ENCODE results near the gene MIP. TPM values are rescaled to one million over a fixed set of nuclear protein-coding genes. Genes with fewer than 3 reads are reported as not detected.
A peak's percentile ranks its signal among the peaks of the same experiment; 100 is the strongest.

The MIP gene
- total and polyA plus RNA-seq, 2 experiments from 2014 or later, result 0.29 TPM; not detected in 1

DNA sequence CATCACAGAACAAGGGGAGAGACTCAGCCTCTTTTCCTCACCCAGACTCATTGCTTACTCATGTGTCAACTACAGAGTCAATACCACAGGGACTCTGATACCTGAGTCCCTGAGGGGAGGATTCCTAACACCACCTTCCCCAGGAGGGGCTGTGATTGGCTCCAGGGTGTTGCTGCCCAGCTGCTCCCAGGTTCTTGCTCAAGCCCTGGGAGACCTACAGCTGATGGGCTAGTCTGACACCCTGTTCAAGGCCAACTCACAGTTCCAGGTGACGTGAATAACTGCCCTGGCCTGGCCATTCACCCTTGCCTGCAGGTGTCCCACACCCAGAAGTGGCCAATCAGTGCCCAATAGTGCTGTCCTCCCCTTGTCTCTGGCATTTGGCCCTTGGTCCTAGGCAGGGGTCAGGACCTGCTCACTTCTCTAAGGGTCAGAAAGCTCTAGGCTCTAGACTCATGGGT is 22.5 kb upstream of the MIP start:
- H3K9me2 ChIP-seq (ENCODE audit: insufficient read depth), result no peaks in the 10 kb centered on the region
- H3K4me1 ChIP-seq (ENCODE audit: insufficient read depth), result no peaks in the 10 kb centered on the region
- peaks cover 5% of the 10 kb centered on the region; the same call in 1 of the 2 replicates for H4K20me1 ChIP-seq (replicated peaks; ENCODE audit: insufficient read depth)
- H3K27me3 ChIP-seq (ENCODE audit: insufficient read depth), result no peaks in the 10 kb centered on the region
- H3K79me2 ChIP-seq (replicated peaks; ENCODE audit: insufficient read depth), result no peaks in the 10 kb centered on the region
- no peaks in the 10 kb centered on the region for H3K9me3 Mint-ChIP-seq
- no peak for TF ChIP-seq EZH2phosphoT487 (IDR thresholded peaks at IDR 0.05; ENCODE audit: unreplicated experiment)
- no peak for TF ChIP-seq NANOG (IDR thresholded peaks at IDR 0.05; ENCODE audit: borderline replicate concordance)
- H3K27ac ChIP-seq (ENCODE audit: low read depth), result no peak overlapping the region
- 0 out of 2 replicates have a peak, but pooled peaks cover under 1% of the 10 kb centered on the region for H3F3A ChIP-seq (replicated peaks; ENCODE audit: low read depth)
- no peak overlapping the region for H3K4me3 ChIP-seq
- H3K4me2 ChIP-seq, result no peak overlapping the region
- H3K4me1 Mint-ChIP-seq, result no peaks in the 10 kb centered on the region; the same call in 2 of the 3 replicates
- peak; percentile 74 for ATAC-seq
- no peak overlapping the region for H2AFZ ChIP-seq
- H3K36me3 Mint-ChIP-seq (ENCODE audit: low read depth), result peaks cover 15% of the 10 kb centered on the region
- no peak overlapping the region for H3K4me3 Mint-ChIP-seq
- peak overlapping the region; percentile 24; the same call in 1 of the 2 replicates for H3K27ac Mint-ChIP-seq
- H3K27me3 Mint-ChIP-seq (ENCODE audit: insufficient read depth, low read depth, poor library complexity), result peaks cover 4% of the 10 kb centered on the region
- H3K36me3 ChIP-seq (ENCODE audit: insufficient read depth), result peaks cover 4% of the 10 kb centered on the region; the same call in 1 of the 2 replicates
- DNase-seq (ENCODE audit: low spot score), result no peak

- no peak overlapping the region for H3K4me2 ChIP-seq
- no peak overlapping the region for H3K27ac Mint-ChIP-seq
- H4K20me1 ChIP-seq (replicated peaks; ENCODE audit: insufficient read depth), result peaks cover 5% of the 10 kb centered on the region; the same call in 1 of the 2 replicates
- no peak overlapping the region for H3K4me3 Mint-ChIP-seq
- no peaks in the 10 kb centered on the region for H3K9me2 ChIP-seq (ENCODE audit: insufficient read depth)
- H3K4me1 Mint-ChIP-seq, result no peaks in the 10 kb centered on the region; the same call in 2 of the 3 replicates
- ATAC-seq (no peak), DNase-seq (ENCODE audit: low spot score) (no peak)
- H2AFZ ChIP-seq, result no peak overlapping the region
- no peak overlapping the region for H3K4me3 ChIP-seq
- H3K36me3 Mint-ChIP-seq (ENCODE audit: low read depth), result peaks cover 19% of the 10 kb centered on the region
- no peaks in the 10 kb centered on the region for H3K9me3 Mint-ChIP-seq
- no peaks in the 10 kb centered on the region for H3K4me1 ChIP-seq (ENCODE audit: insufficient read depth)
- peaks cover 4% of the 10 kb centered on the region for H3K27me3 Mint-ChIP-seq (ENCODE audit: insufficient read depth, low read depth, poor library complexity)
- no peaks in the 10 kb centered on the region for H3K27me3 ChIP-seq (ENCODE audit: insufficient read depth)
- peaks cover 9% of the 10 kb centered on the region; the same call in 1 of the 2 replicates for H3F3A ChIP-seq (replicated peaks; ENCODE audit: low read depth)
- no peak overlapping the region for H3K27ac ChIP-seq (ENCODE audit: low read depth)
- H3K36me3 ChIP-seq (ENCODE audit: insufficient read depth), result peaks cover 4% of the 10 kb centered on the region; the same call in 1 of the 2 replicates
- no peaks in the 10 kb centered on the region for H3K79me2 ChIP-seq (replicated peaks; ENCODE audit: insufficient read depth)
- TF ChIP-seq EZH2 (IDR thresholded peaks at IDR 0.05; ENCODE audit: low read depth, unreplicated experiment), result no peak
- TF ChIP-seq, protein P1, sequence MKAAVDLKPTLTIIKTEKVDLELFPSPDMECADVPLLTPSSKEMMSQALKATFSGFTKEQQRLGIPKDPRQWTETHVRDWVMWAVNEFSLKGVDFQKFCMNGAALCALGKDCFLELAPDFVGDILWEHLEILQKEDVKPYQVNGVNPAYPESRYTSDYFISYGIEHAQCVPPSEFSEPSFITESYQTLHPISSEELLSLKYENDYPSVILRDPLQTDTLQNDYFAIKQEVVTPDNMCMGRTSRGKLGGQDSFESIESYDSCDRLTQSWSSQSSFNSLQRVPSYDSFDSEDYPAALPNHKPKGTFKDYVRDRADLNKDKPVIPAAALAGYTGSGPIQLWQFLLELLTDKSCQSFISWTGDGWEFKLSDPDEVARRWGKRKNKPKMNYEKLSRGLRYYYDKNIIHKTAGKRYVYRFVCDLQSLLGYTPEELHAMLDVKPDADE (IDR thresholded peaks at IDR 0.05), result no peak
- no peak for TF ChIP-seq POLR2AphosphoS5 (IDR thresholded peaks at IDR 0.05; ENCODE audit: low read depth)
- TF ChIP-seq CREB1 (CRISPR knock-in tag; IDR thresholded peaks at IDR 0.05; ENCODE audit: low read depth), result no peak
- no peak for TF ChIP-seq NANOG (IDR thresholded peaks at IDR 0.05; ENCODE audit: borderline replicate concordance)
- TF ChIP-seq, protein P2, sequence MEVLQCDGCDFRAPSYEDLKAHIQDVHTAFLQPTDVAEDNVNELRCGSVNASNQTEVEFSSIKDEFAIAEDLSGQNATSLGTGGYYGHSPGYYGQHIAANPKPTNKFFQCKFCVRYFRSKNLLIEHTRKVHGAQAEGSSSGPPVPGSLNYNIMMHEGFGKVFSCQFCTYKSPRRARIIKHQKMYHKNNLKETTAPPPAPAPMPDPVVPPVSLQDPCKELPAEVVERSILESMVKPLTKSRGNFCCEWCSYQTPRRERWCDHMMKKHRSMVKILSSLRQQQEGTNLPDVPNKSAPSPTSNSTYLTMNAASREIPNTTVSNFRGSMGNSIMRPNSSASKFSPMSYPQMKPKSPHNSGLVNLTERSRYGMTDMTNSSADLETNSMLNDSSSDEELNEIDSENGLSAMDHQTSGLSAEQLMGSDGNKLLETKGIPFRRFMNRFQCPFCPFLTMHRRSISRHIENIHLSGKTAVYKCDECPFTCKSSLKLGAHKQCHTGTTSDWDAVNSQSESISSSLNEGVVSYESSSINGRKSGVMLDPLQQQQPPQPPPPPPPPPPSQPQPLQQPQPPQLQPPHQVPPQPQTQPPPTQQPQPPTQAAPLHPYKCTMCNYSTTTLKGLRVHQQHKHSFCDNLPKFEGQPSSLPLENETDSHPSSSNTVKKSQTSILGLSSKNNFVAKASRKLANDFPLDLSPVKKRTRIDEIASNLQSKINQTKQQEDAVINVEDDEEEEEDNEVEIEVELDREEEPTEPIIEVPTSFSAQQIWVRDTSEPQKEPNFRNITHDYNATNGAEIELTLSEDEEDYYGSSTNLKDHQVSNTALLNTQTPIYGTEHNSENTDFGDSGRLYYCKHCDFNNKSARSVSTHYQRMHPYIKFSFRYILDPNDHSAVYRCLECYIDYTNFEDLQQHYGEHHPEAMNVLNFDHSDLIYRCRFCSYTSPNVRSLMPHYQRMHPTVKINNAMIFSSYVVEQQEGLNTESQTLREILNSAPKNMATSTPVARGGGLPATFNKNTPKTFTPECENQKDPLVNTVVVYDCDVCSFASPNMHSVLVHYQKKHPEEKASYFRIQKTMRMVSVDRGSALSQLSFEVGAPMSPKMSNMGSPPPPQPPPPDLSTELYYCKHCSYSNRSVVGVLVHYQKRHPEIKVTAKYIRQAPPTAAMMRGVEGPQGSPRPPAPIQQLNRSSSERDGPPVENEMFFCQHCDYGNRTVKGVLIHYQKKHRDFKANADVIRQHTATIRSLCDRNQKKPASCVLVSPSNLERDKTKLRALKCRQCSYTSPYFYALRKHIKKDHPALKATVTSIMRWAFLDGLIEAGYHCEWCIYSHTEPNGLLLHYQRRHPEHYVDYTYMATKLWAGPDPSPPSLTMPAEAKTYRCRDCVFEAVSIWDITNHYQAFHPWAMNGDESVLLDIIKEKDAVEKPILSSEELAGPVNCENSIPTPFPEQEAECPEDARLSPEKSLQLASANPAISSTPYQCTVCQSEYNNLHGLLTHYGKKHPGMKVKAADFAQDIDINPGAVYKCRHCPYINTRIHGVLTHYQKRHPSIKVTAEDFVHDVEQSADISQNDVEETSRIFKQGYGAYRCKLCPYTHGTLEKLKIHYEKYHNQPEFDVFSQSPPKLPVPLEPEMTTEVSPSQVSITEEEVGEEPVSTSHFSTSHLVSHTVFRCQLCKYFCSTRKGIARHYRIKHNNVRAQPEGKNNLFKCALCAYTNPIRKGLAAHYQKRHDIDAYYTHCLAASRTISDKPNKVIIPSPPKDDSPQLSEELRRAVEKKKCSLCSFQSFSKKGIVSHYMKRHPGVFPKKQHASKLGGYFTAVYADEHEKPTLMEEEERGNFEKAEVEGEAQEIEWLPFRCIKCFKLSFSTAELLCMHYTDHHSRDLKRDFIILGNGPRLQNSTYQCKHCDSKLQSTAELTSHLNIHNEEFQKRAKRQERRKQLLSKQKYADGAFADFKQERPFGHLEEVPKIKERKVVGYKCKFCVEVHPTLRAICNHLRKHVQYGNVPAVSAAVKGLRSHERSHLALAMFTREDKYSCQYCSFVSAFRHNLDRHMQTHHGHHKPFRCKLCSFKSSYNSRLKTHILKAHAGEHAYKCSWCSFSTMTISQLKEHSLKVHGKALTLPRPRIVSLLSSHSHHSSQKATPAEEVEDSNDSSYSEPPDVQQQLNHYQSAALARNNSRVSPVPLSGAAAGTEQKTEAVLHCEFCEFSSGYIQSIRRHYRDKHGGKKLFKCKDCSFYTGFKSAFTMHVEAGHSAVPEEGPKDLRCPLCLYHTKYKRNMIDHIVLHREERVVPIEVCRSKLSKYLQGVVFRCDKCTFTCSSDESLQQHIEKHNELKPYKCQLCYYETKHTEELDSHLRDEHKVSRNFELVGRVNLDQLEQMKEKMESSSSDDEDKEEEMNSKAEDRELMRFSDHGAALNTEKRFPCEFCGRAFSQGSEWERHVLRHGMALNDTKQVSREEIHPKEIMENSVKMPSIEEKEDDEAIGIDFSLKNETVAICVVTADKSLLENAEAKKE (CRISPR knock-in tag; IDR thresholded peaks at IDR 0.05), result no peak
- no peak for TF ChIP-seq ZNF331 (CRISPR knock-in tag; IDR thresholded peaks at IDR 0.05; ENCODE audit: low read depth)
- no peak for TF ChIP-seq ZNF114 (CRISPR knock-in tag; IDR thresholded peaks at IDR 0.05)
- TF ChIP-seq REST (IDR thresholded peaks at IDR 0.05; ENCODE audit: unreplicated experiment), result no peak
- TF ChIP-seq EZH2phosphoT487 (IDR thresholded peaks at IDR 0.05; ENCODE audit: unreplicated experiment), result no peak
These were observed 21.7 kb upstream of the MIP start for GRCh38 chr12:56476143-56476542.

All from GM23338 (cell line).